NOMO-1 (cell line): ENCODE measurements around the gene DUSP1.

Experiments used
- DNase-seq, 2 experiments: peaks; one replicate each; lab custom pipeline; 2025; ENCODE audit not compliant: unreplicated experiment in 2 of 2; lab: John Stamatoyannopoulos, UW

Gene DUSP1

DNA sequence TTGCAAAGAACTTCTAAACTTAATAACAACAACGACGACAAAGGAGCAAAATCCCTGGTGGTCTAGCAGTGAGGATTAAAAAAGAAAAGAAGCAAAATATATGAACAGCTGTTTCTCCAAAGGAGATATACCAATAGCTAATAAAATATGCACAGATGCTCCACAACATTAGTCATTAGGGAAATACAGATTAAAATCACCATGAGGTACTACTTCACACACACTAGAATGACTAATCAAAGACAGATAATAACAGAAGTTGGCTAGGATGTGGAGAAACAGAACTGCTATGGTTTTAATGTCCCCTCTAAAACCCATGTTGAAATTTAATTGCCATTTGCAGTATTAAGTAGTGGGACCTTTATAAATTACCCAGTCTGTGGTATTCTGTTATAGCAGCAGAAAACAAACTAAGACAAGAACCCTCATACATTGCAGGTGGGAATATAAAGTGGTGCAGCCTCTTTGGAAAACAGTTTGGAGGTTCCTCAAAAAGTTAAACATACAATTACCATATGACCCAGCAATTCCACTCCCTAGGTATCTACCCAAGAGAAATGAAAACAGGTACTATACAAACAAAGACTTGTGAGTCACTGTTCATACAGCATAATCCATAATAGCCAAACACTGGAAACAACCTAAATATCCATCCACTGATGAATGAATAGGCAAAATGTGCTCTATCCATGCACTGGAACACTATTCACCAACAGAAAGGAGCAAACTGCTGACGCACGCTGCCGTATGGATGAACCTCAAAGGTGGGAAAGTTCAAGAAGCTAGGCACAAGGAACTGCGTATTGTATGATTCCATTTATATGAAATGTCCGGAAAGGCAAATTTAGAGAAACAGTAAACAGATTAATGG lies 11.4 kb upstream of the DUSP1 start:
- DNase-seq, result peak in 1 of 2 experiments; percentile 22

DNA sequence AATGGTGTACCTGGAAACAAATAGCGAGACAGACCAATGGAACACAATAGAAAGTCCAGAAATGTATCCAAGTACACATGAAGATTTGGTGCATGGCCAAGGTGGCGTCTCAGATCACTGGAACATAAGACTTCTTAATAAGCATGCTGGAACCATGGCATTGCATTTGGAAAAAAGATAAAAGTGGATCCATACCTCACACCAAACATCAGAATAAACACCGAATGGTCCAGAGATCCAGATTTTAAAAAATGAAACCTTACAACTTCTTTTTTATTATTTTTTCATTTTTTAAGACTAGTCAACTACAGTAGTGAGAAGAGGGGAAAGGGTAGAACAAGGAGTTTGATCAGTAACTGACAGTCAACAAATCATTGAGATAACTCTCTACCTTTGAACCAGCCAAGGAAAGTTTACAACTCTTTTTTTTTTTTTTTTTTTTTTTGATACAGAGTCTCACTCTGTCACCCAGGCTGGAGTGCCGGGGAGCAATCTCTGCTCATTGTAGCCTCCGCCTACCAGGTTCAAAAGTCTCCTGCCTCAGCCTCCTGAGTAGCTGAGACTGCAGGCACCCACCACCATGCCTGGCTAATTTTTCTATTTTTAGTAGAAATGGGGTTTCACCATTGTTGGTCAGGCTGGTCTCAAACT lies 8.8 kb upstream of the DUSP1 start:
- DNase-seq, result no peak

GRCh38 chr5:172777881-172778814 lies 7.2 kb upstream of the DUSP1 start:
- DNase-seq, result no peak

- no peak for DNase-seq
Observed at GRCh38 chr5:172776235-172776594, 5.2 kb upstream of the DUSP1 start.

DNA sequence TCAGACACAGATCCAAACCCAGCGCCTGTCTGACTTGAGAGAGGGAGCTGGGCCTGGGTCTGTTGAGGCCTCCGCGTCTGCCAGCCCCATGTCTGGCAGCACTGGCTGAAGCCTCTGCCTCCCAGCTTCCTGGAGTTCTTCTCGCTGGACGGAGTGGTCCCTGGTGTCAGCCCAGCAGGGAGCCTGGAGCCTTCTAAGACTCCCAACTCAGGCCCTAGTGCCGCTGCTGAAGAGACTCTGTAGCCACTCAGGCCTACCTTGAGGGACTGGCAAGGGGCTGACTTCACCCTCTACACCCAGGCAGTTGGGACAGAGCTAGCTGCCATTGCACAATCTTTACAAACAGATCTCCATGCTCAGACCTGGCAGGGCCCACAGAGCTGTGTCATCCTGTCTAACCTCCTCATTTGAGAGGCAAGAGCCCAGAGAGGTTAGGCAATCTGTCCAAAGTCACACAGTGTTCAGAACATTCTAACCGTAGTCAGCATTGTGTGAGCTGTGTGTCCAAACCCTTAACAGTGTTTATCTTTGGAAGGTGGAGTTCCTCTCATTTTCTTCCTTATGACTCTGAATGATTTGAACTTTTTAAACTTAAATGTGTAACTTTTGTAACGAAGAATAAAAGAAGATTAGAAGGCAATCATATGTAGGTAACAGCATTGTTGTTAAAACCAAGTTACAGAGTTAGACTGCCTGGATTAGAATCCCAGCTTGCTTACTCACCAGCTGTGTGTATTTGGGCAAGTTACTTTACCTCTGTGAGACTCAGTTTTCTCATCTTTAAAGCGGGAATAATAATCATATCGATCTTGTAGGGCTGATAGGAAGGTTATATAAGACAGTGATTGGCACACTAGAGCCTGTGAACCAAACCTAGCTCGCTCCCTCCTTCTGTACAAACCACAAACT lies 4.6 kb upstream of the DUSP1 start:
- peak; percentile 82 to 89 for DNase-seq

DNA sequence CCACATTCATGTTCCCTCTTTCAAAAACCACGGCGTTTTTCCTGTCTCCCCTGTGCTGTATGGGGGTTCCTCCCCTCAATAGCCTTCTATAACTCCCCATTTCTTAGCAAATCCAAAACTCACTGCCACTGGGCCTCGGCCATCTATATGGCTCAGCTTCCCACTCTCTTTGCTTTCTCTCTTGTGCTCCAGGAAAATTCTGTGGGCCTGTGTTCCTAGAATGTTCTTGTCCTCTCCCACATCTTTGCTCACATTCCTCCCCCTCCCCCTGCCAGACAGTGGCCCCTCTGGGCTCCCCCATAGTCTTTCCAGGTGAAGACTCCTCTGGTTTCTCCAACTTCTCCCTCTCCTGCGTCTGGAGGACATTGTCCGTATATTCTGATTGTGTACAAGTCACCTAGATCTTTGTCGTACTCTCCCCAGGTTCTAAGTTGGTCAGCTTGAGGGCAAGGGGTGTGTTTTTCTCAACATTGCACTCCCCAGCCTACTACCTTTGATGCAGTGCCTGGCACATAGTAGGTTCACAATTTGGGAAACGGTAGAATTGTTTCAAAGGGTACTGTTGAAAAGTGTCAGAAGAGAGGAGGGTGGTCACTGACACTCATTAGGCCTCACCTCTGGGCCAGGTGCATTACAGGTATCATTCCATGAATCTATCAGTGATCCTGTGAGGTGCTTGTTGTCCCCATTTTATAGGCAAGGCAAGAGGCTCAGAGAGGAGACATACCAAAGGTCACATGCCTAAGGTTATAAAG lies 3.7 kb upstream of the DUSP1 start:
- DNase-seq, result no peak

- DNase-seq, result no peak
Observed at GRCh38 chr5:172773481-172774469, 2.8 kb upstream of the DUSP1 start.

GRCh38 chr5:172772112-172772906 lies 1.3 kb upstream of the DUSP1 start:
- peak; percentile 95 to 96 for DNase-seq

DNA sequence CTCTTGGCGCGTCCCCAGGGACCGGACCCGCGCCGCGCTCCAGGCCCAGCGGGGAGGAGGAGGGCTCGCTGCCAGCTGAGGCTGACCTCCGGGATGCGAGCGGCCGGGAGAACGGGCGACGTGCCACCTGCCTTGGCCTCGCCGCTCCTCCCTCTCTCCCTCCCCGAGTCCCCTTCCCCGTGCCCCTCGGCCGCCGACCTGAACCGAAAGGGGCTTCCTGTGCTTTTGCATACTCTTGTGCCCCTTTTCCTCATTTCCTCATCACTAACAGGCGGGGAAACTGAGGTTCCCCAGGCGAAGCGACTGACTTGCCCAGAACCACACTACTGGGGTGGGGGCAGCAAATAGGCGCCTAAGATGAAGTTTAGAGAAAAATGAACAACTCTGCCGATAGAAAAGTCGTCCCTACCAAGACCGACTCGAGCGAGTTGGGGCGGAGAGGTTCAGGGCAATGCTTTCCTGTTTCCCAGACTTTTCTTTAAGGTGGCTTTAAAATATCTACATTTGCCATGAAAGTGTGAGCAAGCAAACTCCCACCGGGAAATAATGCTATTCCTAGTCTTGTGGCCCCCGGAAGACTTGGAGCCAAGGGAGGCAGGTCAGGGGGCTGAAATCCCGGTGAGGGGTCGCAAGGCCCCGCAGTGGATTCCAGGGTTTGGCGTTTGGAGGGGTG lies 580 bp upstream of the DUSP1 start:
- DNase-seq, result peak in 1 of 2 experiments; percentile 44

DNA sequence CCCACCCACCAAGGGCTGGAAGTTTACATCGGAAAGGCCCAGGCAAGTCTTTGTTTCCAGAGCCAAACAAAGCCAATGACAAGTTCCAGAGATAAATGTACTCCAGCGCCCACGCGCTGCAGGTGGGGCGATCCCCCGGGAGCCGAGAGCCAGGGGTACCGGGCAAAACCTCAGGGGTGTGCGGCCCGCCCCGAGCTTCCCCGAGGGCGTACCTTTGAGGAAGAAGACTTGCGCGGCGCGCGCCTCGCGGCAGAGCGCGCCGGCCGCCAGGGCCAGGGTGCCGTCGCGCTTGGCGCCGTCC lies 671 bp downstream of the DUSP1 start:
- DNase-seq, result no peak

DNA sequence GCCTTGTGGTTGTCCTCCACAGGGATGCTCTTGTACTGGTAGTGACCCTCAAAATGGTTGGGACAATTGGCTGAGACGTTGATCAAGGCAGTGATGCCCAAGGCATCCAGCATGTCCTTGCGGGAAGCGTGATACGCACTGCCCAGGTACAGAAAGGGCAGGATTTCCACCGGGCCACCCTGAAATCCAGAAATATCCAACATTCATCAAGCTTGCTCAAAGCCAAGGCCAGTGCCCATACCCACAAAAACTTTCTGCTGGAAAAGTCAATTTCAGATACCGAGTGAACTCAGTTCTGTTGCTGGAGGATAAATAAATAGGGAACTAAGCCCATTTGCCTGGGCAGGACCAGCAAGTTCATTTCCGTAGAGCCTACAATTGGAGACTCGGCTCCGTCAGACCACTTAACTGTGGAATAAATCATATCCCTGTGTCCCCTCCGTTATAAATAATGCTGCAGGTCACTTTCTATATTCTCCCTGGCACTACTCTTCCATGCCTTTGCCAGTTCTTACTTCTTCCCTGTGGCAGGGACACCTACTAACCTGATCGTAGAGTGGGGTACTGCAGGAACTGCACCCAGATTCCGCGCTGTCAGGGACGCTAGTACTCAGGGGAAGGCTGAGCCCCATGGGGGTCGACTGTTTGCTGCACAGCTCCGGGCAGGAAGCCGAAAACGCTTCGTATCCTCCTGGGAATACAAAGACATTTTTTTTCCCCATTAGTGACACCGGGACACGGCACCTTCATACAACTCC lies 1.2 kb downstream of the DUSP1 start:
- DNase-seq, result no peak

- DNase-seq, result no peak
Observed at GRCh38 chr5:172769342-172769615, 1.7 kb downstream of the DUSP1 start.

DNA sequence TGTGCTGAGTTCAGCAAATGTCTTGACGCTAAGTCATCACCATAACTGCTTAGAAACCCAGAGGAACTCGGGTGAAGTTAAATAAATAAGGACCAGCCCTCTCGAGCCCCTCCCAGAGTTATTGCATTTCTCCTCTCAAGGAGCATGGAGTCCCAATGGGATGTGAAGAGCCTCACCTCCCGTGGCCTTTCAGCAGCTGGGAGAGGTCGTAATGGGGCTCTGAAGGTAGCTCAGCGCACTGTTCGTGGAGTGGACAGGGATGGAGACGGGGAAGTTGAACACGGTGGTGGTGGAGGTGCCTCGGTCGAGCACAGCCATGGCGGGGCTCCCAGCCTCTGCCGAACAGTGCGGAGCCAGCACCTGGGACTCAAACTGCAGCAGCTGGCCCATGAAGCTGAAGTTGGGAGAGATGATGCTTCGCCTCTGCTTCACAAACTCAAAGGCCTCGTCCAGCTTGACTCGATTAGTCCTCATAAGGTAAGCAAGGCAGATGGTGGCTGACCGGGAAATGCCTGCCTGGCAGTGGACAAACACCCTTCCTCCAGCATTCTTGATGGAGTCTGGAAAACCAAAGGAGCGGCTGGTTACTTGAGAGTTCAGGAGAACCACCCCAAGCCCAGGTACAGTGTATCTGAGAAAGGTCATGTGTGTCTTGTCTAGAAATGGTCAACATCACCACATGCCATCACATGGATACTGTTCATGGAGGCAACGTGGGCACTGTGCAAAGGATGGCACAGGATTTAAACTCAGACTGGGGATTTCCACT lies 2.2 kb downstream of the DUSP1 start:
- DNase-seq, result no peak

- no peak for DNase-seq
Observed at GRCh38 chr5:172768098-172768572, 2.9 kb downstream of the DUSP1 start.

- no peak for DNase-seq
Observed at GRCh38 chr5:172766287-172767108, 4.5 kb downstream of the DUSP1 start.
